Measurements from ENCODE around the gene PDCD6IP.
A peak's percentile ranks its signal among the peaks of the same experiment; 100 is the strongest.

GRCh38 chr3:33798418-33799201, at the start of gene PDCD6IP:
- peak; percentile 5; the same call in 1 of the 2 replicates for TF ChIP-seq CTCF (conservative IDR thresholded peaks at IDR 0.05)
- peak; percentile 93 for TF ChIP-seq ZFX (IDR thresholded peaks at IDR 0.05)
